Activated T-cell treated with anti-CD3 and anti-CD28 coated beads, Interleukin-2, amount 50 U/mL, for 4 hours (primary cell): ENCODE measurements around the gene CAMSAP1. TPM values are rescaled to one million over a fixed set of nuclear protein-coding genes. Genes with fewer than 3 reads are reported as not detected.

Source experiments
- ATAC-seq, 2 donors: fragments of 200-7000 bp; cut with Tn5 transposase; one replicate each; pipeline ENCODE4 v1.10.0; 2021
- DNase-seq: peaks from one replicate; pipeline ENCODE4 v3.0.0-alpha.2; 2020
- H3K27me3 Mint-ChIP-seq: one replicate; pipeline ENCODE4 v1.8.0; 2021; ENCODE audit warnings: low read depth, mixed read lengths
- H3K36me3 Mint-ChIP-seq: one replicate; pipeline ENCODE4 v1.8.0; 2022; ENCODE audit warnings: mixed read lengths; ENCODE audit not compliant: insufficient read depth
- H3K4me1 Mint-ChIP-seq: one replicate; pipeline ENCODE4 v1.8.0; 2021; ENCODE audit warnings: low read depth, mixed read lengths
- H3K4me3 Mint-ChIP-seq: one replicate; pipeline ENCODE4 v1.8.0; 2021; ENCODE audit warnings: mild to moderate bottlenecking, moderate library complexity, mixed read lengths
- H3K9me3 Mint-ChIP-seq: one replicate; pipeline ENCODE4 v1.8.0; 2021; ENCODE audit warnings: mixed read lengths
- total RNA-seq, 3 donors: library from RNA; stranded (reverse); gene quantifications; one replicate each; pipeline ENCODE4 v1.2.1, GENCODE V29; 2021

CAMSAP1 gene
- total RNA-seq, 3 donors from 2014 or later, result 26.7 to 37.4 (median 29.2) TPM

- Mint-ChIP-seq H3K4me3 (no peak overlapping the region), H3K36me3 (no peaks in the 10 kb centered on the region), H3K9me3 (no peaks in the 10 kb centered on the region), H3K4me1 (no peaks in the 10 kb centered on the region), H3K27me3 (peaks cover 2% of the 10 kb centered on the region)
- ATAC-seq, result no peak
- DNase-seq, result no peak
These were observed 124.4 kb downstream of the CAMSAP1 start for GRCh38 chr9:135782946-135783345.

- Mint-ChIP-seq H3K4me3 (no peak overlapping the region), H3K4me1 (no peaks in the 10 kb centered on the region), H3K36me3 (no peaks in the 10 kb centered on the region), H3K9me3 (no peaks in the 10 kb centered on the region), H3K27me3 (peaks cover 2% of the 10 kb centered on the region)
- ATAC-seq (no peak), DNase-seq (no peak)
These were observed 126.7 kb downstream of the CAMSAP1 start for GRCh38 chr9:135780626-135781025.

- ATAC-seq (no peak), DNase-seq (no peak)
- H3K27me3 Mint-ChIP-seq, result peaks cover 2% of the 10 kb centered on the region
- H3K4me3 Mint-ChIP-seq, result no peak overlapping the region
- no peaks in the 10 kb centered on the region for H3K4me1 Mint-ChIP-seq
- no peaks in the 10 kb centered on the region for H3K9me3 Mint-ChIP-seq
- no peaks in the 10 kb centered on the region for H3K36me3 Mint-ChIP-seq
These were observed 127.3 kb downstream of the CAMSAP1 start for GRCh38 chr9:135780086-135780485.

- Mint-ChIP-seq H3K36me3 (no peaks in the 10 kb centered on the region), H3K9me3 (no peaks in the 10 kb centered on the region), H3K27me3 (peaks cover 2% of the 10 kb centered on the region), H3K4me1 (no peaks in the 10 kb centered on the region), H3K4me3 (no peak overlapping the region)
- ATAC-seq (no peak), DNase-seq (no peak)
These were observed 127.8 kb downstream of the CAMSAP1 start for GRCh38 chr9:135779571-135779970.

- Mint-ChIP-seq H3K36me3 (no peaks in the 10 kb centered on the region), H3K27me3 (peaks cover 2% of the 10 kb centered on the region), H3K4me1 (no peaks in the 10 kb centered on the region), H3K4me3 (no peak overlapping the region), H3K9me3 (no peaks in the 10 kb centered on the region)
- ATAC-seq, result no peak
- no peak for DNase-seq
These were observed 128.9 kb downstream of the CAMSAP1 start for GRCh38 chr9:135778421-135778820.

- Mint-ChIP-seq H3K36me3 (no peaks in the 10 kb centered on the region), H3K4me1 (no peaks in the 10 kb centered on the region), H3K27me3 (peaks cover 2% of the 10 kb centered on the region), H3K9me3 (no peaks in the 10 kb centered on the region), H3K4me3 (no peak overlapping the region)
- ATAC-seq (no peak), DNase-seq (no peak)
These were observed 129.6 kb downstream of the CAMSAP1 start for GRCh38 chr9:135777623-135778177.

- Mint-ChIP-seq H3K4me3 (no peak overlapping the region), H3K36me3 (no peaks in the 10 kb centered on the region), H3K27me3 (peaks cover 2% of the 10 kb centered on the region), H3K4me1 (no peaks in the 10 kb centered on the region), H3K9me3 (no peaks in the 10 kb centered on the region)
- no peak for DNase-seq
- no peak for ATAC-seq
These were observed 130.3 kb downstream of the CAMSAP1 start for GRCh38 chr9:135776893-135777622.

- no peak for ATAC-seq
- no peak for DNase-seq
- peaks cover 2% of the 10 kb centered on the region for H3K27me3 Mint-ChIP-seq
- no peaks in the 10 kb centered on the region for H3K9me3 Mint-ChIP-seq
- H3K4me1 Mint-ChIP-seq, result no peaks in the 10 kb centered on the region
- no peaks in the 10 kb centered on the region for H3K36me3 Mint-ChIP-seq
- H3K4me3 Mint-ChIP-seq, result no peak overlapping the region
These were observed 131.4 kb downstream of the CAMSAP1 start for GRCh38 chr9:135775911-135776310.

GRCh38 chr9:135774794-135775525 lies 132.4 kb downstream of the CAMSAP1 start:
- ATAC-seq (no peak), DNase-seq (no peak)
- no peaks in the 10 kb centered on the region for H3K4me1 Mint-ChIP-seq
- H3K36me3 Mint-ChIP-seq, result no peaks in the 10 kb centered on the region
- H3K27me3 Mint-ChIP-seq, result peaks cover under 1% of the 10 kb centered on the region
- H3K4me3 Mint-ChIP-seq, result no peak overlapping the region
- H3K9me3 Mint-ChIP-seq, result no peaks in the 10 kb centered on the region

GRCh38 chr9:135774239-135774747 lies 133.1 kb downstream of the CAMSAP1 start:
- DNase-seq, result no peak
- H3K9me3 Mint-ChIP-seq, result no peaks in the 10 kb centered on the region
- H3K27me3 Mint-ChIP-seq, result no peaks in the 10 kb centered on the region
- no peak for ATAC-seq
- H3K4me3 Mint-ChIP-seq, result no peak overlapping the region
- no peaks in the 10 kb centered on the region for H3K36me3 Mint-ChIP-seq
- H3K4me1 Mint-ChIP-seq, result no peaks in the 10 kb centered on the region

GRCh38 chr9:135773530-135774238 lies 133.7 kb downstream of the CAMSAP1 start:
- no peak overlapping the region for H3K4me3 Mint-ChIP-seq
- no peaks in the 10 kb centered on the region for H3K4me1 Mint-ChIP-seq
- no peaks in the 10 kb centered on the region for H3K36me3 Mint-ChIP-seq
- H3K9me3 Mint-ChIP-seq, result no peaks in the 10 kb centered on the region
- ATAC-seq, result no peak
- no peak for DNase-seq
- H3K27me3 Mint-ChIP-seq, result no peaks in the 10 kb centered on the region

- Mint-ChIP-seq H3K4me3 (no peak overlapping the region), H3K27me3 (no peaks in the 10 kb centered on the region), H3K9me3 (no peaks in the 10 kb centered on the region), H3K36me3 (no peaks in the 10 kb centered on the region), H3K4me1 (no peaks in the 10 kb centered on the region)
- DNase-seq (no peak), ATAC-seq (no peak)
These were observed 134.4 kb downstream of the CAMSAP1 start for GRCh38 chr9:135772702-135773493.

- Mint-ChIP-seq H3K36me3 (no peaks in the 10 kb centered on the region), H3K4me1 (no peaks in the 10 kb centered on the region), H3K9me3 (no peaks in the 10 kb centered on the region), H3K4me3 (no peak overlapping the region), H3K27me3 (no peaks in the 10 kb centered on the region)
- DNase-seq, result no peak
- ATAC-seq, result no peak
These were observed 135.2 kb downstream of the CAMSAP1 start for GRCh38 chr9:135772056-135772646.
